ENCODE results near the gene TMEM269. TPM values are rescaled to one million over a fixed set of nuclear protein-coding genes. Genes with fewer than 3 reads are reported as not detected.

Gene TMEM269, protein sequence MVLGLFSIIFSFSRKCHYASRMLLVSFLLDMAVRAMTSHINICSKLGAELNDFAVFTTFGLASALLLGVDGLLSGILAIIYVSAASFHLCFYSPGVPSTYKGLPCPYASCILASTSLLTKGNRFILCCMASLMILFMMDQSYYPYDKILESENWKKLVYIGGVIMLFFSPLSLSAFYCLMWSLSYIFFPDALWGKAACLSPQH
- total RNA-seq: not detected in 2 replicates

GRCh38 chr1:42784946-42785693 lies at the start of gene TMEM269:
Gene TMEM269, plus strand, starts transcription at chr1:42784991. Its CDS starts 4,903 bp downstream, at chr1:42789894.

DNA sequence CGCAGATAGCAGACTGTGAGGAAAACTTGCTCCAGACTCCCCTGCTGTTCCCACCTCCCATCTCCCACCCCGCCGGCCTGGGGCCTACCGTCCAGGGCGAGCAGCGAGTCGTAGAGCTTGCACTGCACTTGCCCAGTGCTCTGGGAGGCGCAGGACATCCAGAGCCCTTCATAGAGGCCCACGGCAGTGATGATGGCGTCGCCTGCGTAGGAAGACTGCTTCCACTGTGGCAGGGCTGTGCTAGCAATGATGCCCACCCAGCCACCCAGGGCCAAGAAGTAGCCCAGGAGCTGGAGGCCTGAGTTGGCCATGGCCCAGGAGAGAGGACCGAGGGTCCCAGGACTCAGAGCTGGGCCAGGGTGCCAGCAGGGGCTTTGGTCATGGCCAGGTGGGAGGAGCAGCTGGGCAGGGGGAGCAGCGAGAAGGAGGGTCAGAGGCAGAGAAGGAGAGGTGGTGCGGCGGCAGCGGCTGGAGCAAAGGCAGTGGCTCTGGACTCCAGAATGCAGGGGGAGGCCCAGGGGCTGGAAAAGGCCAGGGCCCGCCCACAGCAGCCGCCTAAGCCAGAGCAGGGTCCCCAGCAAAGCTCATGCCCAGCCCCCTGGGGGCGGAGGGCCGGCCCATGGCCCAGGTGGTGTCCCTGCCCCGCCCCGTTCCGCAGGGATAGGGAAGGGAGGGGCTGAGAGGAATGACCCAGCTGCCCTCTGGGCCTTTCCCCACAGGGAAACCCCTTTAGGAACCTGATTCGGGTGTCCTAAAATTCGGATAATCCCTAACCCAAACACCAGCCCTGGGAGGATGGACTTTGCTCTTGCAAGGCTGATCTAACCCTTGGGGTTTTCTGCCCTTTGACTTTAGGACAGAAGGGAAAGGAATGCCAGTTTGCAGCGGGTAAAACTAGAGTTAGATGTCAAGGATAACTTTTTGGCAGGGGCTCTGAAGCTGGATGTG lies 44.8 kb upstream of the TMEM269 start, which contains the start of gene CLDN19:
Gene CLDN19 (minus strand): TSS at position 484 of the 948 bp plus-strand sequence. CDS start 173 bp downstream, at position 311.

DNA sequence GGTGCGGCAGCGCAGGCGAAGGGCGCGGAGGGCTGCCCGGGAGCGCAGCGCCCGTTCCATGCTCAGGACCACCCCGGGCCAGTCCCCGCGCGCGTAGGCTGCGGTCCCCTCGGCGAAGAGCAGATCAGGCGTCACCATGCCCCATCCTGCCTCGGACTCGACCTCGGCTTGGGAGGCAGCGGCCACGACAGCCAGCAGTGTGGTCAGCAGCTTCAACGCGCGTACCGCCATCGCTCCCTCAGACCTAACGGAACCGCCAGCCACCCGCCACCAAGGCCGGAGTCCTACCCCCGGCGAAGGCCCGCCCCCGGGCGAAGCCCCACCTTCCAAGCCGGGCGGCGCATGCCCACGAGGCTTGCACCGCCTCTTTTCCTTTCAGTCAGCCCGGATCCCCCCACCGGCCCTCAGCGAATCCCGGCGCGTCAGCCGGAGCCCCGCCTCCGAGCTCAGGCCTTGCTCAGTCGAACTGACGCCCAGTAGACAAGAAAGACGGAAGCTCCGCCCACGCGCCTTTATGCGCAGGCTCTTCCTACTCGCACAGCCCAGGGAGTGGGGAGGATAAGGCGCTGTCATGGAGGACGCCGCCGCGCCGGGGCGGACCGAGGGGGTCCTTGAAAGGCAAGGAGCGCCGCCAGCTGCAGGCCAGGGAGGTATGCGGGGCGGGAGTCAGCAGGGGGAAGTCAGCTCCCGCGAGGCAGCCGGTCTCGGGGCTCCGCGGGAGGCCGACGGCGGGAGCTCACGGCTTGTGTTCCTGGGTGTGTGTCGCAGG lies 17.9 kb upstream of the TMEM269 start, which contains the start of the genes C1orf50 and P3H1:
Gene C1orf50 (plus strand): TSS at position 509 of the 769 bp plus-strand sequence. CDS start 63 bp downstream, at position 572.
Gene P3H1 (minus strand): TSS at position 288 of the 769 bp plus-strand sequence. CDS start 57 bp downstream, at position 231.

DNA sequence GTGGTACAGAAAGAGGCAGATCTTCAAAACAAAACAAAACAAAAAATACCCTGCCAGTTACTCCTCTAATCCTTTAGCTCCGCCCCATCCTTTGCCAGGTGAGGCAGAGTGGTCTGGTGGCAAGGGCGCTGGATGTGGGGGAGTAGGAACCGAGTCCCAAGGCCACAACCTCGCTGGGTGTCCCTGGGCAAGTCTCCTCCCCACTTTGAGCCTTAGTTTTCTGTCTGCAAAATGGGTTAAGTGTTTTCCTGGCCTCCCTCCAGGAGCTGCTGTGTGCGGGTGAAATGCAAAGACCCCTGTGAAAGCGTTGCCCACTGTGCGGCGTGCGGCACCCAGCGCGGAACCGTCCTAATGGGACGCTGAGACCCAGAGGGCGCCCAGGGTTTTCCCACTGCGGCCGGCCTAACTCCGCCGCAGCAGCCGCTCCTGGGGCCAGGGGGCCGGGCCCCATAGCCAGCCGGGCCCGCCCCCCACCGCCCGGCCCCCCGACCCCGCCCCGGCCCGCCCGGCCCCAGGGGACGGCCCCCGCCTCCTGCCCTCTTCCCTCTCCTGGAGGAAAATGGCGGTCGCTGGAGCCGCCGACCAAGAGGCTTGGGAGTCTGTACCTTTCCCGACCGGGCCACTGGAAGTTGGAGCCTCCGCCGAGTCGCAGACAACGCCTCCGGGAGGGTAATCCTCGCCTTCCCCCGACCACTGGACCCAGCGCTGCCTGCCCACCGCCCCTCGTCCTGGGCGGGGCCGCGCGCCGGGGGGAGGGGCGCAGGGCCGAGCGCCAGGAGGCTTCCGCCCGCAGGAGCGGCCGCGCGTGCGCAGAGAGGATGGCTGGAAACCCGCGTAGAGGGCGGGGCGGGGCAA lies 32.0 kb downstream of the TMEM269 start, which contains the start of the genes ERMAP and SVBP:
Gene ERMAP (plus strand): TSS at position 538 of the 855 bp plus-strand sequence. CDS start 13,327 bp downstream, outside the sequence.
Gene SVBP (minus strand): TSS at position 813 of the 855 bp plus-strand sequence. CDS start 853 bp downstream, outside the sequence.

GRCh38 chr1:42846257-42847110 lies 61.7 kb downstream of the TMEM269 start, which contains the start of gene ZNF691:
Gene ZNF691, plus strand, starts transcription at chr1:42846613. Its CDS starts 3,046 bp downstream, at chr1:42849659.

Other genes with a start within 250 kb of the TMEM269 start
- 22.4 and 36.1 TPM in 2 replicates for gene PPIH, start 126.6 kb upstream of the TMEM269 start, total RNA-seq
- gene YBX1, start 102.6 kb upstream of the TMEM269 start, total RNA-seq: 650 and 667 TPM in 2 replicates
- gene CLDN19, start 44.8 kb upstream of the TMEM269 start, total RNA-seq: not detected in 2 replicates
- 196 and 209 TPM in 2 replicates for gene P3H1, start 18.0 kb upstream of the TMEM269 start, total RNA-seq
- gene C1orf50, start 17.7 kb upstream of the TMEM269 start, total RNA-seq: 2.8 and 5.8 TPM in 2 replicates
- 5.5 and 8.5 TPM in 2 replicates for gene ERMAP, start 32.1 kb downstream of the TMEM269 start, total RNA-seq
- gene SVBP, start 32.4 kb downstream of the TMEM269 start, total RNA-seq: 11.0 and 22.0 TPM in 2 replicates
- gene ZNF691, start 61.6 kb downstream of the TMEM269 start, total RNA-seq: 5.5 and 6.5 TPM in 2 replicates
- 244 and 270 TPM in 2 replicates for gene SLC2A1, start 173.9 kb downstream of the TMEM269 start, total RNA-seq

All from cardiac atrium fibroblast (primary cell).